ENCODE results near the gene IL4I1.

DNA sequence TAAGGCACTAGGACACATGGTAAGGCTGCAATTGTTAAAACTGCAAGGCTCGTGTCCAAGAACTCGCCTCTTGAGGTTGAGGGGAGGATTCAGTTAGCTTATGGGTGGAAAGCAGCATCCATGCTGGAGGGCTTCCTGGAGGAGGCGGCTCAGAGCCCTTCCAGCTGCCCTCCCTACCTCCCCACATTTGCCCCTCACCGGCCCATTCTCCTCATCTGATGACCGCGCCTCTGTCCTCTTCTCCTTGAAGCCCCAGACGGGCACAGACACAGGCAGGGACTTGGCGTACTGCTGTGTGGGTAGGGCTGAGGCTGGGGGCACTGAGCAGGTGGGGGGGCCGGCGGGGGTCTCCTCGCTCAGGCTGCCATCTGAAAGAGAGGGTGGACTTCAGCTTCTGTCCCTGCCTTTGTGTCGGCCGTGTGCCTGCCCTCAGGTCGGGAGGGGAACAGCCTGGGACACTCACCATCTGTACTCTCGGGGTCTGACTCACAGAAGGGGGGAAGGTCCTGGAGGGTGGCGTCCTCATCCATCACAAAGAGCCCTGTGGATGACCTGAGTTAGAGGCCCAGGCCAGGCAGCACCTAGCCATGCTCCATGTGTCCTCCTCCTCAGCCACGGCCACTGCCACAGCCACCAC is 25.2 kb downstream of the IL4I1 start:
- TF ChIP-seq, protein P1, sequence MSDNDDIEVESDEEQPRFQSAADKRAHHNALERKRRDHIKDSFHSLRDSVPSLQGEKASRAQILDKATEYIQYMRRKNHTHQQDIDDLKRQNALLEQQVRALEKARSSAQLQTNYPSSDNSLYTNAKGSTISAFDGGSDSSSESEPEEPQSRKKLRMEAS (IDR thresholded peaks at IDR 0.05) = no peak
- TF ChIP-seq EP300 (IDR thresholded peaks at IDR 0.05; ENCODE audit: borderline replicate concordance) = no peak
- no peak for TF ChIP-seq NFIC (IDR thresholded peaks at IDR 0.05)

All from Ishikawa (cell line).